Measurements from ENCODE around the gene NKAIN2. TPM values are rescaled to one million over a fixed set of nuclear protein-coding genes. Genes with fewer than 3 reads are reported as not detected.

Gene NKAIN2
- total and polyA plus RNA-seq, 9 of the 15 experiments (the other 6 are each of a cell fraction or from before 2014, with no cell fraction given): not detected

GRCh38 chr6:123805921-123806320 is 2.3 kb downstream of the NKAIN2 start:
- H2AFZ ChIP-seq (ENCODE audit: low read depth, low read length): no peak overlapping the region
- intact Hi-C loops (cut with micrococcal nuclease): loop anchor here (10.0 kb wide), 1 partner anchor 1049 kb away; no protein-coding TSS in a partner anchor
- no peak for FAIRE-seq
- no peak overlapping the region for H3K4me2 ChIP-seq (ENCODE audit: insufficient read depth, low read length)
- H3K4me3 ChIP-seq: no peak overlapping the region
- no peak for DNase-seq (ENCODE audit: extremely low read depth in 1 of 4, low spot score in 3 of 4)
- H3K27me3 ChIP-seq (ENCODE audit: control insufficient read depth in 2 of 2, insufficient read depth in 2 of 2, low read length in 2 of 2): no peaks in the 10 kb centered on the region
- H3K9me1 ChIP-seq (ENCODE audit: control insufficient read depth, insufficient read depth, low read length): no peaks in the 10 kb centered on the region
- no peak for ATAC-seq
- ChIA-PET CTCF (ENCODE audit: low intra/inter-chr PET ratio) (no interaction called here), POLR2A (no interaction called here)
- H3K9me3 ChIP-seq (replicated peaks; ENCODE audit: control insufficient read depth, insufficient read depth, low read depth, low read length): no peaks in the 10 kb centered on the region
- BruUV-seq (replicated peaks): no TSS peak
- no peaks in the 10 kb centered on the region for H3K79me2 ChIP-seq (ENCODE audit: control insufficient read depth, insufficient read depth, low read length)
- H4K20me1 ChIP-seq (replicated peaks; ENCODE audit: control insufficient read depth, insufficient read depth, low read length): no peaks in the 10 kb centered on the region
- 0% methylated on average over 1 of the region's 1 CpG for WGBS (ENCODE audit: insufficient coverage, low coverage, missing lambda C conversion rate)
- H3K36me3 ChIP-seq (ENCODE audit: control insufficient read depth, insufficient read depth, low read length): no peaks in the 10 kb centered on the region
- H3K9ac ChIP-seq (ENCODE audit: insufficient read depth in 1 of 2, low read depth in 2 of 2, low read length in 2 of 2): no peak overlapping the region
- in situ Hi-C loops (cut with MboI): no loop called here
- no peaks in the 10 kb centered on the region for H3K4me1 ChIP-seq (replicated peaks in 1 of 2; ENCODE audit: control insufficient read depth in 2 of 2, insufficient read depth in 2 of 2, low read length in 2 of 2)
- no peak overlapping the region for H3K27ac ChIP-seq (ENCODE audit: extremely low read depth, low read depth, low read length)
- TF ChIP-seq HDAC2 (IDR thresholded peaks at IDR 0.05) (no peak), ZNF165 (CRISPR knock-in tag; IDR thresholded peaks at IDR 0.05; ENCODE audit: borderline replicate concordance) (no peak), CC2D1A (IDR thresholded peaks at IDR 0.05) (no peak), ZBTB49 (CRISPR knock-in tag; IDR thresholded peaks at IDR 0.05; ENCODE audit: borderline replicate concordance) (no peak), PYGO2 (tag; IDR thresholded peaks at IDR 0.05) (no peak), KLF10 (CRISPR knock-in tag; IDR thresholded peaks at IDR 0.05) (no peak), CUX1 (CRISPR knock-in tag; IDR thresholded peaks at IDR 0.05) (no peak), KDM2B (CRISPR knock-in tag; IDR thresholded peaks at IDR 0.05) (no peak), ZNF551 (CRISPR knock-in tag; IDR thresholded peaks at IDR 0.05) (no peak), ZNF644 (tag; IDR thresholded peaks at IDR 0.05; ENCODE audit: low read depth) (no peak), NFE2L1 (tag; IDR thresholded peaks at IDR 0.05; ENCODE audit: borderline replicate concordance, low read depth) (no peak), E4F1 (CRISPR knock-in tag; IDR thresholded peaks at IDR 0.05; ENCODE audit: borderline replicate concordance) (no peak), NR3C1 (CRISPR knock-in tag; IDR thresholded peaks at IDR 0.05) (no peak)
